Neutrophil (primary cell): Measurements from ENCODE around the gene NKD1.

Experiments used
- H3K27ac ChIP-seq: fragments of 200-600 bp; sonication (generic); 2 replicates; pipeline ENCODE4 v1.5.1; 2016; ENCODE audit warnings: mild to moderate bottlenecking, moderate library complexity
- H3K27me3 ChIP-seq: fragments of 200-600 bp; sonication (generic); 2 replicates; pipeline ENCODE4 v1.6.0; 2016; ENCODE audit warnings: mild to moderate bottlenecking
- H3K36me3 ChIP-seq: fragments of 200-600 bp; sonication (generic); 2 replicates; pipeline ENCODE4 v1.5.1; 2017
- H3K4me1 ChIP-seq, 2 experiments: fragments of 200-600 bp in 1 of 2; sonication (generic) in 1 of 2; 1 replicate in 1 of 2; 2 replicates in 1 of 2; pipeline versions ENCODE4 v1.5.1 to v1.6.1; 2013 to 2016; ENCODE audit warnings: low read depth in 1 of 2, low read length in 1 of 2, mild to moderate bottlenecking in 1 of 2, moderate library complexity in 1 of 2; ENCODE audit not compliant: control insufficient read depth in 1 of 2, insufficient read depth in 1 of 2
- H3K4me3 ChIP-seq, 2 experiments: fragments of 200-600 bp in 1 of 2; sonication (generic) in 1 of 2; 1 replicate in 1 of 2; 2 replicates in 1 of 2; pipeline ENCODE4 v1.5.1; 2013 to 2016; ENCODE audit warnings: low read depth in 1 of 2, low read length in 1 of 2, mild to moderate bottlenecking in 1 of 2, moderate library complexity in 1 of 2
- H3K9me3 ChIP-seq: fragments of 200-600 bp; sonication (generic); 2 replicates; pipeline ENCODE4 v1.5.1; 2016
- CTCF ChIP-seq: fragments of 200-600 bp; sonication (generic); IDR thresholded peaks from 2 replicates; pipeline ENCODE4 v1.5.1; 2016; ENCODE audit warnings: antibody characterized with exemption

NKD1 gene

GRCh38 chr16:50625374-50625773 lies 77.2 kb downstream of the NKD1 start:
- peaks cover 19 to 24% of the 10 kb centered on the region in 2 experiments for H3K4me1 ChIP-seq
- no peak for TF ChIP-seq CTCF
- H3K36me3 ChIP-seq: no peaks in the 10 kb centered on the region
- no peaks in the 10 kb centered on the region for H3K27me3 ChIP-seq
- H3K9me3 ChIP-seq: no peaks in the 10 kb centered on the region
- no peak overlapping the region for H3K4me3 ChIP-seq
- no peak overlapping the region for H3K27ac ChIP-seq

GRCh38 chr16:50626868-50627267 lies 78.7 kb downstream of the NKD1 start:
- Histone ChIP-seq H3K27ac (peak overlapping the region; percentile 83), H3K9me3 (no peaks in the 10 kb centered on the region), H3K4me1 (peaks cover 19 to 24% of the 10 kb centered on the region in 2 experiments), H3K36me3 (no peaks in the 10 kb centered on the region), H3K4me3 (peak overlapping the region; percentile 16 to 22), H3K27me3 (no peaks in the 10 kb centered on the region)
- no peak for TF ChIP-seq CTCF

- no peaks in the 10 kb centered on the region for H3K27me3 ChIP-seq
- peaks cover 19 to 24% of the 10 kb centered on the region in 2 experiments for H3K4me1 ChIP-seq
- H3K9me3 ChIP-seq: no peaks in the 10 kb centered on the region
- TF ChIP-seq CTCF: no peak
- H3K27ac ChIP-seq: peak overlapping the region; percentile 83
- no peaks in the 10 kb centered on the region for H3K36me3 ChIP-seq
- peak overlapping the region; percentile 16 to 22 for H3K4me3 ChIP-seq
Measured at GRCh38 chr16:50627419-50627818, 79.2 kb downstream of the NKD1 start.

- TF ChIP-seq CTCF: no peak
- Histone ChIP-seq H3K4me3 (no peak overlapping the region), H3K27me3 (no peaks in the 10 kb centered on the region), H3K27ac (no peak overlapping the region), H3K9me3 (no peaks in the 10 kb centered on the region), H3K36me3 (no peaks in the 10 kb centered on the region), H3K4me1 (peaks cover 19 to 24% of the 10 kb centered on the region in 2 experiments)
Measured at GRCh38 chr16:50628156-50628802, 80.1 kb downstream of the NKD1 start.

- Histone ChIP-seq H3K27me3 (no peaks in the 10 kb centered on the region), H3K27ac (no peak overlapping the region), H3K36me3 (no peaks in the 10 kb centered on the region), H3K9me3 (no peaks in the 10 kb centered on the region), H3K4me3 (no peak overlapping the region), H3K4me1 (peaks cover 19 to 24% of the 10 kb centered on the region in 2 experiments)
- no peak for TF ChIP-seq CTCF
Measured at GRCh38 chr16:50629334-50629733, 81.1 kb downstream of the NKD1 start.
